Bronchial epithelial cell (primary cell): ENCODE results near the gene PDYN. TPM values are rescaled to one million over a fixed set of nuclear protein-coding genes. Genes with fewer than 3 reads are reported as not detected.
"Not testable (repeated sequence)": the region's sequence is repeated elsewhere in the genome, so short reads cannot be mapped to it uniquely, and the experiment has no call there.

Experiments
- DNase-seq: peaks from one replicate; pipeline ENCODE4 v3.0.0-alpha.2; 2010; ENCODE audit warnings: low read depth
- FAIRE-seq: peaks from 2 replicates; lab custom pipeline; 2011; peaks lifted over from hg19 to GRCh38; lab: Jason Lieb, UNC
- H3K27me3 ChIP-seq: 2 replicates; pipeline ENCODE4 v1.5.1; 2011; ENCODE audit warnings: low read length; ENCODE audit not compliant: control insufficient read depth, insufficient read depth
- H3K36me3 ChIP-seq: 2 replicates; pipeline ENCODE4 v1.5.1; 2011; ENCODE audit warnings: low read length; ENCODE audit not compliant: control insufficient read depth, insufficient read depth
- H3K4me3 ChIP-seq: 2 replicates; pipeline ENCODE4 v1.5.1; 2011; ENCODE audit warnings: mild to moderate bottlenecking, low read depth, low read length, control low read depth
- CTCF ChIP-seq: IDR thresholded peaks from 2 replicates; pipeline ENCODE4 v1.5.1; 2011; ENCODE audit warnings: mild to moderate bottlenecking, moderate library complexity, low read length, control low read depth, inconsistent platforms; ENCODE audit not compliant: insufficient read depth, severe bottlenecking
- total RNA-seq: library from RNA; depleted of rRNA; stranded (reverse); fragments of >200 nt; gene quantifications from 2 replicates; pipeline ENCODE4 v1.2.1, GENCODE V29; 2014

The PDYN gene
- not detected in 2 replicates for total RNA-seq

- TF ChIP-seq CTCF: no peak
- Histone ChIP-seq H3K36me3 (no peaks in the 10 kb centered on the region), H3K27me3 (peaks cover 23% of the 10 kb centered on the region), H3K4me3 (no peak within 1 kb of the TSS)
- DNase-seq (no peak), FAIRE-seq (no peak)
These were observed at the start of gene PDYN for GRCh38 chr20:1993986-1994385. Gene PDYN (minus strand): TSS chr20:1994058. CDS start chr20:1983084, 10,974 bp downstream.

- no peak overlapping the region for H3K4me3 ChIP-seq
- no peak for TF ChIP-seq CTCF
- FAIRE-seq (no peak), DNase-seq (peak; percentile 63)
- H3K36me3 ChIP-seq: no peaks in the 10 kb centered on the region
- H3K27me3 ChIP-seq: no peaks in the 10 kb centered on the region
These were observed 48.5 kb upstream of the PDYN start for GRCh38 chr20:2042400-2042799.

GRCh38 chr20:2038161-2038560 is 44.3 kb upstream of the PDYN start:
- Histone ChIP-seq H3K27me3 (no peaks in the 10 kb centered on the region), H3K36me3 (no peaks in the 10 kb centered on the region), H3K4me3 (no peak overlapping the region)
- FAIRE-seq (no peak), DNase-seq (no peak)
- no peak for TF ChIP-seq CTCF

- no peaks in the 10 kb centered on the region for H3K27me3 ChIP-seq
- no peak for TF ChIP-seq CTCF
- H3K4me3 ChIP-seq: no peak overlapping the region
- FAIRE-seq (peak; percentile 66), DNase-seq (no peak)
- H3K36me3 ChIP-seq: no peaks in the 10 kb centered on the region
These were observed 43.5 kb upstream of the PDYN start for GRCh38 chr20:2037296-2037914.

GRCh38 chr20:2036357-2036756 is 42.5 kb upstream of the PDYN start:
- H3K27me3 ChIP-seq, H3K4me3 ChIP-seq, H3K36me3 ChIP-seq, DNase-seq: not testable (repeated sequence)
- peak; percentile 91 for FAIRE-seq

- Histone ChIP-seq H3K4me3 (no peak overlapping the region), H3K36me3 (no peaks in the 10 kb centered on the region), H3K27me3 (no peaks in the 10 kb centered on the region)
- no peak for TF ChIP-seq CTCF
- FAIRE-seq (no peak), DNase-seq (no peak)
These were observed 38.3 kb upstream of the PDYN start for GRCh38 chr20:2032168-2032567.
